Right renal pelvis (tissue), 4 donors: ENCODE data around the gene DYNC1LI2. TPM values are rescaled to one million over a fixed set of nuclear protein-coding genes. Genes with fewer than 3 reads are reported as not detected.
"Not testable (repeated sequence)": the region's sequence is repeated elsewhere in the genome, so short reads cannot be mapped to it uniquely, and the experiment has no call there.

ENCODE experiments used
- DNase-seq, 4 donors: peaks; one replicate each; pipeline ENCODE4 v3.0.0-alpha.2; 2013; ENCODE audit warnings: low read depth in 4 of 4, low spot score in 3 of 4, missing footprints in 1 of 4
- polyA plus RNA-seq, 4 donors: library from polyadenylated mRNA; unstranded; fragments of 120-200 nt; gene quantifications; one replicate each; pipeline ENCODE4 v1.2.1, GENCODE V29; 2013; ENCODE audit not compliant: insufficient read length in 4 of 4

Gene DYNC1LI2
- polyA plus RNA-seq, 4 donors = 101 to 135 (median 112) TPM

DNA sequence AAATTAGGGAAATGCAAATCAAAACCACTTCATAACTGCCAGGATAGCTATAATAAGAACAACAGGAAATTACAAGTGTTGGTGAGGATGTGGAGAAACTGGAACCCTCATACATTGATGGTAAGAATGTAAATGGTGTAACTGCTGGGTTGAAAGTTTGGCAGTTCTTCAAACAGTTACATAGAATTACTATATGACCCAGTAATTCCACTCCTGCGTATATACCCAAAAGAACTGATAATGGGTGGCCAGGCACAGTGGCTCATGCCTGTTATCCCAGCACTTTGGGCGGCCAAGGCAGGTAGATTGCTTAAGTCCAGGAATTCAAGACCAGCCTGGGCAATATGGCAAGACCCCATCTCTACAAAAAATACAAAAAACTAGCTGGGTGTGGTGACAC lies 50.4 kb downstream of the DYNC1LI2 start:
- no peak for DNase-seq

DNA sequence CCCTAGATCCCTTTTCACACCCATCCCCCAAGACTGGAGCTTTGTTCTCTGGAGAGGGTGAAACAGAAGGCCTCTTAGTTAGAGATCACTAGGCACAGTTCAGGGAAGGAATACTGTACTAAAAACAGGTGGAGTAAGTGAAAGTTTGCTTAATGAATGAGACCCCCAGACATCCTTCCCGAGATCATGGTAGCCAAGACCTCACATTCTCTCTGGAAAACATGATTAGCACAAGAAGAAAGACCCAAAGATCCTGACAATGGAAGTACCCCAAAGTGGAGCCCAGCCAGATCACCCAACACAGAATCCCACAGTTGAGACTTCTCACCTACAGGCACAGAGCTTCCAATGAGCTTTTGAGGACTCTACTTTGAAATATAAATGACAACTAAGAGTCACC lies 51.5 kb downstream of the DYNC1LI2 start:
- no peak for DNase-seq

DNA sequence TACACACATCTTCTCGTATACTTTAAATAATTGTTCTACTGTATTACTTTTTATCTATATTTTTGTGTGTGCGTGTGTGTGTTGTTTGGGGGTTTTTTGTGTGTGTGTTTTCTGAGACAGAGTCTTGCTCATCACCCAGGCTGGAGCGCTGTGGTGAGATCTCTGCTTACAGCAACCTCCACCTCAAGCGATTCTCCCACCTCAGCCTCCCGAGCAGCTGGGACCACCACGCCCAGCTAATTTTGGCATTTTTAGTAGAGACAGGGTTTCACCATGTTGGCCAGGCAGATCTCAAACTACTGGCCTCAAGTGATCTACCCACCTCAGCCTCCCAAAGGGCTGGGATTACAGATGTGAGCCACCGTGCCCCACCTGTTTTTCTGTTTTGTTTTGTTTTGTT lies 53.4 kb downstream of the DYNC1LI2 start:
- no peak for DNase-seq

DNA sequence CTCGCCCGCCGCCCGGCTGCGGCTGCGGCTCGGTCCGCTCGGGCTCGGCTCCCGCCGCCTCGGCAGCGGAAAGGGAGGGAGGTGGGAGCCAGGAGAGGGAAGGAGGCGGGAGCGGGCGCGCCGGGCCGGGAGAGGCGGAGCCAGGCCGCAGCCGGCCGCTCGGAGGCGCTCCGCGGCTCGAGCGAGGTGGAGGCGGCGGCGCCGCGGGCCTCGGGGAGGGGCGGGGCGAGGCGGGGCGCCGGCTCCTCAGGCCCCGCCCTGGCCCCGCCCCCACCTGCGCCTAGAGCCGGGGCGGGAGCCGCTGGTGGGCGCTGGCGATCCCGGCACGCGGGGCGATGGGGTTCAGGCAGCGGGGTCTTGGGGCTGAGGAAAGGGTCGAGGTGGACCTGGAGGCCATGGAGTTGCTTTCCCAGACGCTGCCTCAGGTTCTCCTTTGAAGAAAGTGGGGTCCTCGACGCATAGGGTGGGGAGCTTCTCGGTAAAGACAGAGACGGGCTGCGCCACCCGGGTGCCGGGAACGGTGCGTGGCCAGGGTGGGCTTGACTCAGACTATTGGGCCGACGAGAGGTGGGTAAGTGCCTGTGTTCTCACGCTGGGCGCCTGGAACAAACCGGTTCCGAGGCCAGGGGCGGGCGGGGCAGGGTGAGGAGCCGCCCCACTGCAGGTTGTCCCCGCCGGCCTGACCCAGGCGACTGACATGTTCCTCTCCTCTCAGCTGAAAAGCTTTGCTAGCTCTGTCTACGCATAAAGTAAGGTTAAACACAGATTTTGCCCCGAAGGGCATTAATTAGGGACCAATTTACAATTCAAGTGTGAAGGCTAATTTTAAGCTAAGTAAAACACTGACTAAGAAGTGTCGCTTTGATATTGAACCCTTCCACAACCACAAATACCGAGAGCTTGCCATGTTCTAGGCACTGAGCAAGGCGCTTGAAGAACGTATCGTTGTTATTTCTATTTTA lies 54.5 kb downstream of the DYNC1LI2 start, which contains the start of gene CMTM4:
CMTM4 (minus strand) TSS at position 75 of the 962 bp plus-strand sequence. CDS start 218 bp downstream, outside the sequence.
- peak; percentile 61 to 83 (median 79) for DNase-seq

DNA sequence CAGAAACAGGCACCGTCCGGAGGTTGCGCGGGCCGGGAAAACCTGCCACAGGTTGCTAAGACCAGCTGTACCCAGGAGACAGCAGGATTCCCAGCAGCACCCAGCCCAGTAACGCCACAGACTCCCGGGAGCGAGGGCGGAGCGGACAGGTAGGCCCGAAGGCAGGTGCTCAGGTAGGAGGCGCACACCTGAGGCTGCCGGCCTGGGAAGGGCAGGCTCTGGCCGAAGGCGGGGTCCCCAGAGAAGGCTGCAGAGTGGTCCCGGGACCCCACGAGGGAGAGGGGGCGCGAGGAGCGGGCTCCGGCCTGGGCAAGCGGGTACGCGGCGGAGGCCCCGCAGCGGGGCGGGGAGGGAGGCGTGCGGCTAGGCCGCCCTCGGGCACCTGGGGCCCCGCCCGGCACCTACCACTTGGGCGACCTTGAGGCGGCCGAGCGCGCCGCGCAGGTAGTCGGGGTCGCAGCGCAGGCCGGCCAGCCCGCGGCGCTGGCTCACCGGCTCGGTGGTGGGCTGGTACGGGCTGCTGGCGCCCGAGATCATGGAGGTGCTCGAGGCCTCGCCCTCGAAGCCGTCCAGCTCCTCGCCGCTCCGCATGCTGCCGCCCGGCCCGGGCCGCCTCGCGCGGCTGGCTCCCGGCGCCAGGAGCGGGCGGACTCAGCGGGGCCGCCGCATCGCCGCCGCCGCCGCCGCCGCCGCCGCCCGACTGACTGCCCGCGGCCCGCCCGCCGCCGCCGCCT lies 55.3 kb downstream of the DYNC1LI2 start:
- DNase-seq = no peak

DNA sequence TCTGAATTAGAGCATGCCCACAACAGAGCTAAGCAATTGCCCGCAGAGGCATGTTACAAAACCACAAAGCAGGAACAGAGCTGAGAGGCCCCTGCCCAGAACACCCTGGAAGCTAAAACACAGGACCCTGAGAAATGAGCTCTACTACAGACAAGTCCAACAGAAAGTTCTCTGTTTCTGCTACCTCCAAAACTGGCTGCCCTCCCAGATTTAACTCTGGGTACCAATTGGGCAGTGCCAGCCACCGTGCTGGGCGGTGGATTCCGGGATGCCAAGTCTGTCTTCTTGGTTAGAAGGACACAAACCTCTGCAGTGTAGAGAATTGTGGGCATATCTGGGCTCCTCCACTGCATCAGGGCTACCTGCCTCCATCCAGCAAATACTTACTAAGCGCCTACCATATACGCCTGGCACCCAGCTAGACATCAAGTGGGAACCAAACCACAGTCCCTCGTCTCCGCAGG lies 55.9 kb downstream of the DYNC1LI2 start:
- no peak for DNase-seq

DNA sequence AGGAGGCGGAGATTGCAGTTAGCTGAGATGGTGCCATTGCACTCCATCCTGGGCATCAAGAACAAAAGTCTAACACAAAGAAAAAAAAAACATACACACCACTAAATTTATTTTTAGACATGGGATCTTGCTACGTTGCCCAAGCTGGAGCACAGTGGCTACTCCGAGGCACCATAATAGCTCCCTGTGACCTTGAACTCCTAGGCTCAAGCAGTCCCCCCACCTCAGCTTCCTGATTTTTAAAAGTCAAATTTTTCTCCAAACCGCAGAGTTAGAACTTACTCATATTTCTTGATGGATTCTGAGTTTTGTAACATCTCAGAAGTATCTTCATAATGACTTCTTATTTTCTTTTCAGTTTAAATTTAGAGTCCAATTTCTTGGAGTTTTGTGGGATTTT lies 58.3 kb downstream of the DYNC1LI2 start:
- no peak for DNase-seq

DNA sequence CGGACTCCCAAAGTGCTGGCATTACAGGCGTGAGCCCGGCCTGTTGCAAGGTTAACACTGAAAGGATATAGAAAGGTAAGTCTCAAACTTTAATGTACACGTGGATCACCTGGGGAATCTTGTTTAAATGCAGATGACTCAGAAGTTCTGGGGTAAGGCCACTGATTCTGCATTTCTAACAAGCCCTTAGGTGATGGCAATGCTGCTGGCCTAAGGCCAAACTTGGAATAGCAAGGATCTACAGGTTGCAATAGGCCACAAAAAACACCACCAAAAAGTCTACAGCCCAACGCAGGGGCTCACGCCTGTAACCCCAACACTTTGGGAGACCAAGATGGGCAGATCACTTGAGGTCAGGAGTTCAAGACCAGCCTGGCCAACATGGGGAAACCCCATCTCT lies 59.1 kb downstream of the DYNC1LI2 start:
- DNase-seq = no peak

DNA sequence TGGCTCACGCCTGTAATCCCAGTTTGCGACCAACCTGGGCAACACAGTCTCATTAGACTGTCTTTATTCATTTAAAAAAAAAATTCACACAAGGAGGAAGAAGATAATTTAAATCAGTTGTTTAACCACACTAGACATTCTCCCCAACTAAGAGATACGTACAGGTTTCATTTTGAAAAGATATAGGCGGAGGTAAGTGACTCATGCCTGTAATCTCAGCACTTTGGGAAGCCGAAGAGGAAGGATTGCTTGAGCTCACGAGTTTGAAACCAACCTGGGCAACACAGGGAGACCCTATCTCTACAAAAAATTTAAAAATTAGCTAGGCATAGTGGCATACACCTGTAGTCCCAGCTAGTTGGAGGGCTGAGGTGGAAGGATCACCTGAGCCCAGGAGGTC lies 60.2 kb downstream of the DYNC1LI2 start:
- no peak for DNase-seq

DNA sequence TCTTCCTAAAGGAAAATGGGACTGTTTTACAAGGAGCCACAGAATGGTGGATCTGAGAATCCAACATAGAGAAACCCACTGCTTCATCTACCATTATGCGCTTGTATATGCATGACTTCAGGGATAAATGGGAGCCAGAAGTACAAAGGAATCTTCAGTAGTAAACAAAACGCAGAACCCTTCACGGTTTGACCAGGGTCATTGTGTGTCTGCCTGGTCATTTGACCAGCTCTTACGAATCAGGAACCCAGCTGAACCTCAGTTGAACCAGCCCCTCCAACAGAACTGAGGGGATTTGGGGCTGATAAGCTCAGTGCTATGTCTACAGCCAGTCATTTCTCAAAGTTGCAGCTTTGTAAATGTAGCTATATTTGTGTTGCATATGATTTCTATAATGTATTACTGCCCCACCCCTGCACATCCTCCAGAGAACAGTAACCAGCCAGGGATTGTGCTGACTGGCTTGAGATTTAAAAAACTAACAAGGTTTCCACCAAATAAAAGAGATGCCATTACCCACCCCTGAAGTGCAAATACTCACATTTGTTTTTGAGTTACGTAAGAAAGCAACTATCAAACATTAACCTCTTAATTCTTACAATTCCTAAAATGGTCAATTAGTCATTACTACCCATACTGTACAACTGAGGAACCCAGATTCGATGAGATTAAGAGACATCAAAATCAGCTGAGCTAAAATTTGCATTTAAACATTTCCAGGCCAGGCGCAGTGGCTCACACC lies 61.1 kb downstream of the DYNC1LI2 start:
- no peak for DNase-seq

DNA sequence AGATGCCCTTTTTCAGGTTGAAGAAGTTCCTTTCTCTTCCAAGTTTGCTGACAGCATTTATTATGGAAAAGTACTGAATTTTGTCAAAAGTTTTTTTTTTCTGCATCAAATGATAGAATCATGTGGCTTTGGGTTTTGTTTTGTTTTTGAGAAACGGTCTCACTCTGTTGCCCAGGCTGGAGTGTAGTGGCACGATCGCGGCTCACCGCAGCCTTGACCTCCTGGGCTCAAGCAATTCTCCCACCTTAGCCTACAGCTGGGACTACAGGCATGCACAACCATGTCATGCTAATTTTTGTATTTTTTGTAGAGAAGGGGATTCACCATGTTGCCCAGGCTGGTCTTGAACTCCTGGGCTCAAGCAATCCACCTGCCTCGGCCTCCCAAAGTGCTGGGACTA lies 62.1 kb downstream of the DYNC1LI2 start:
- DNase-seq = no peak

DNA sequence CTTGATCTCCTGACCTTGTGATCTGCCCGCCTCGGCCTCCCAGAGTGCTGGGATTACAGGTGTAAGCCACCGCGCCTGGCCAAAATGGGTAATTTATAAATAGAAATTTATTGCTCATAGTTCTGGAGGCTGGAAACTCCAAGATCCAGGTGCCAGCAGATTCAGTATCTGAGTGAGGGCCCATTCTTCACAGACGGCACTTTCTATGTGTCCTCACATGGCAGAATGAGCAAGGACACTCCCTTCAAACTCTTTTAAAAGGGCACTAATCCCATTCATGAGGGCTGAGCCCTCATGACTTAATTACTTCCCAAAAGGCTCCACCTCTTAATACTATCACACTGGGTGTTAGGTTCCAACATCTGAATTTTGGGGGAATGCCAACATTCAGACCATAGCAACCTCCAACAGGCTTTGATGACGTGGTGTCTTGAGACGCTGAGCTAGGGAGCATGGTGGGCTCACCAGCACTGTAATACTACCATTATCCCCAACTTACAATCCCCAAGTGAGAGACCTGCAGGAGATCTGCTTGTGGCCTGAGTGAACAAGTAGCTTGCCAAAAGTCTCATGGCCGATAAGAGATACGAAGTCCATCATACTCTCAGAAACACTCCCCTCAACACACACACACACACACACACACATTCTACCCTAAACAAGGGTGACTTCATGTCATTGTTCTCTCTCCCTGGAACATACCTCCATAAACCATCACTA lies 63.3 kb downstream of the DYNC1LI2 start:
- DNase-seq = no peak

DNA sequence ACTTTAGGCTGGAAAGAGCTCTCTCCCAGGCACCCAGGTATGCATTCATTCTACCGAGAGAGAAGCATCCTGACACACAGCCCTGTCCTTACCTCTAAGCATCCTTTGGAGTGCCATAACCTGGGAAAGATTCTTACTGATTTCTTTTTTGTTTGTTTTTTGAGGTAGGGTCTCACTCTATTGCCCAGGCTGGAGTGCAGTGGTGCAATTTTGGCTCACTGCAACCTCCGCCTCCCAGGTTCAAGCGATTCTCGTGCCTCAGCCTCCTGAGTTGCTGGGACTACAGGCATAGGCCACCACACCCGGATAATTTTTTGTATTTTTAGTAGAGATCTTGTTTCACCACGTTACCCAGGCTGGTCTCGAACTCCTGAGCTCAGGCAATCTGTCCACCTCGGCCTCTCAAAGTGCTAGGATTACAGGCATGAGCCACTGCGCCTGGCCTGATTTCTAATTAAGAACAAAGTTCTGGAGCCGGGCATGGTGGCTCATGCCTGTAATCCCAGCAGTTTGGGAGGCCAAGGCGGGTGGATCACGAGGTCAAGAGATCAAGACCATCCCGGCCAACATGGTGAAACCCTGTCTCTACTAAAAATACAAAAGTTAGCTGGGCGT lies 65.8 kb downstream of the DYNC1LI2 start:
- not testable (repeated sequence) for DNase-seq

DNA sequence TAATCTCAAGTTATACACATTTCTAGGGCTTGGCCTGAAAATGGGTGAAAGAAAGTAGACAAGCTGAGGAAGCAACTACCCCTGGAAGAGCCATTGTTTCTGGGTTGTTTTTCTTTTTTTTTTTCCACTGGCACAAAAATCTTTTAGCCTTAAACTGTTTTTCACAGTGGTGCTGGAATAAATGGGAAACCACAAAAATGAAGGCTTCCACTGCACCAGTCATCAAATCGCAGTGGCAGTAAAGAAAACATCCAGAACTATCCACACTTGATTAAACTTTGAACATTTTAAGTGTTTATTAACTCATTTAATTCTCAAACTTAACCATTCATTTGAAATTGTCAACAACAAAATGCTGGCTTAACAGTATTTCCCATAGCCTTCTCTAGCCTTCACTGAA lies 69.1 kb downstream of the DYNC1LI2 start:
- DNase-seq = no peak

DNA sequence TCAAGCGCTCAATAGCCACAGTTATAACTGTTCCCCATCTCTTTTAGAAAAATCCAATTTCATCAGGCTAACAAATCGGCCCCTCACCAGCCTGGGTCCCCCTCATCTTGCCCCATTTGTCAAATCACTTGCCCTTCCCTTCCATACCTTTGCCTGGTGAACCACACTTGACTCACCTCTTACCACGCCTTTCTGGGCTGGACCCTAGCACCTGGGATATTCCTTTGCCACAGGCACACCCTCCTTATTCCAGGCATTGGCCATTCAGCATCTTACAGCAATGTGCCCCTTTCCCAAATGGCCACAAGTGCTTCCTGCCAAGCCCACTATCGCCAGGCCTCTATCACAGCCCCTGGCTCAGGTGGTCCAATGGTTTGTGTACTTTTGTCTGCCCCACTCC lies 69.7 kb downstream of the DYNC1LI2 start:
- DNase-seq = no peak

DNA sequence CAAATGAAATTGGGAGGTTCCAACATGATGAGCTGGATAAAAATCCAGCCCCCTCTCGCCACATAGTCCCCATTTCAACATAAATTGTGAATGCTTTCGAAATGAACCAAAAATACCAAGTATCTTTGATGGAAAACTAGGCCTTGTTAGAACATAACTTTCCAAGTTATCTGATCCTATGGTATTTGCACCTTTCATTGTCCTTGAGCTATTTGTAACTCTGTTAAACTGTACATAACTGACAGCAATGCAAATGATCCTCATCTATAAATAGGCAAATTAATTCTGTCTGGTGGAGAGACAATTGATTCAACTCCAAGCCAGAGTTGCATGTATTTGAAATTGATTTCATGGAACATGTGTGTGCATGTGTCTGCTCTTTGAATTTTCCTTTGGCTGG lies 73.1 kb downstream of the DYNC1LI2 start:
- no peak for DNase-seq

DNA sequence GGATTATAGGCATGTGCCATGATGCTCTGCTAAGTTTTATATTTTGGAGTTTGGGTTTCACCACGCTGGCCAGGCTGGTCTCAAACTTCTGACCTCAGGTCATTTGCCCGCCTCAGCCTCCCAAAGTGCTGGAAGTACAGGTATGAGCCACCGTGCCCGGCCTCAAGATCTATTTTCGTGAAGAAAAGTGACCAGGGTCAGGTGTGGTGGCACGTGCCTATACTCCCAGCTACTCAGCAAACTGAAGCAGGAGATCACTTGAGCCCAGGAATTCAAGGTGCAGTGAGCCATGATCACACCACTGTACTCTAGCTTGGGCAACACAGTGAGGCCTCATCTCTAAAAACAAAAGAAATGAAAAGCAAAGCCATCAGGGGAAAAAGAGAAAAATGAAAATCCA lies 73.6 kb downstream of the DYNC1LI2 start:
- no peak for DNase-seq

DNA sequence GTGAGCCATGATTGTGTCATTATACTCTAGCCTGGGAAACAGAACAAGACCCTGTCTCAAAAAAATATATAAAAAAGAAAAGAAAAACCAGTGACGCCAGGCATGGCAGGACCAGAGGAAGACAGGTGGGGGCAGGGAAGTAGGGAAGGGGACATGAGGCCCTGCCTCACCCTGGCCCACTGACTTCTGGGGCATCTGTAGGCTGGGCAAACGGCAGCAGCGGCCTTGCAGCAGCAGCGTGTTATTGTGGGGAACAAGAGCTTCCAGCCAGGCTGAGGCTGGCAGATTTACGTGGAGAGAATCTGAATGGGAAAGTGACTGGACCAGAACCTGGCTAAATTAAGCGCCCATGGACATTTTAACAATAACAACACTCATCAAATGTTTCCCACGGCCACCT lies 74.2 kb downstream of the DYNC1LI2 start:
- no peak for DNase-seq

DNA sequence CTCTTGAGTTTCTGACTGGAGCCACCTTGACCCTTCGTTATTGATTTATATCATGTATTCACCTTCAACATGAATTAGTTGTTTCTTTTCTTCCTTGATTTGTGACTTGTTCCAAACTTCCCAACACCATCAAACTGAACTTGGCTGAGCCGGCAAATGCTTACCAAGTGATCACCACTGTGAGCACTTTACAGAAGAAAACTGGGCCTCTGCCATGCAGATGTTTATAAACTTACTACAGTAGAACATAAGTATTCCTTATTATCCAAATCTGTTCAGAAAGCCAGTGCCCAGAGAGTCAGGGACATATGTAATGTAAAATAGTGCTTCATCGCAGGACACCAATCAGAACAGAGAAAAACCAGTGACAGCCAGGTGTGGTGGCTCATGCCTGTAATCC lies 74.8 kb downstream of the DYNC1LI2 start:
- no peak for DNase-seq

DNA sequence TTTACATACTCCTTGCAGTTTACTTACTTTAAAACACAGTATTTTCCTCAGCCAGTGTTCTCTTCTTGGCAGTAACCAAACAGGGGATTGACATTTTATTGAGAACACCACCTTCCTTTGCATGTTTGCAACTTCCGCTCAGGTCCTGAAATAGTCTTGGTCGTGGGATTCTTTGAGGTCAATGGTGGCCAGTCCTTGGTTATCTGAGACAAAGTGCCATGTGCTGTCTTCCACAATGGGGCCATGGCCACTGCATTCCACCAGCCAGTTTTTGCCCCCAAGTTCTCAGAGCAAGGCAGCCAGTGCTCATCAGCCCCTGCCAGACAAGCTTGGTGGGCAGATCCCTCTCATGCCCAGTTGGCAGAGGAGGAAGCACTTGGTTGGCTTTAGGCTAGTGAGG lies 77.7 kb downstream of the DYNC1LI2 start:
- DNase-seq = no peak
